HL-60 (cell line): ENCODE results near the gene CCDC182.

Experiments used
- DNase-seq, 2 experiments: peaks; one replicate each; pipeline ENCODE4 v3.0.0-alpha.2; 2010 to 2020; ENCODE audit warnings: low read depth in 1 of 2, low spot score in 1 of 2
- H3K27ac ChIP-seq: fragments of 250-450 bp; sonication (Bioruptor Pico); replicated peaks from 2 replicates; pipeline ENCODE4 v1.5.1; 2020; ENCODE audit warnings: mild to moderate bottlenecking, moderate library complexity
- H3K27me3 ChIP-seq: fragments of 250-450 bp; sonication (Bioruptor Pico); 2 replicates; pipeline ENCODE4 v1.5.1; 2021; ENCODE audit warnings: mild to moderate bottlenecking, moderate library complexity; ENCODE audit not compliant: insufficient read depth, poor library complexity, severe bottlenecking
- H3K4me3 ChIP-seq: replicated peaks from 2 replicates; pipeline ENCODE4 v1.5.1; 2011; ENCODE audit warnings: mild to moderate bottlenecking, control low read depth, low read length; ENCODE audit not compliant: insufficient read depth
- CTCF ChIP-seq: IDR thresholded peaks from one replicate; pipeline ENCODE4 v1.5.1; 2011; ENCODE audit warnings: low read length, control low read depth, inconsistent platforms; ENCODE audit not compliant: insufficient read depth
- GABPA ChIP-seq: IDR thresholded peaks from 2 replicates; pipeline ENCODE4 v1.6.1; 2012; ENCODE audit warnings: low read depth
- POLR2AphosphoS5 ChIP-seq: IDR thresholded peaks from 2 replicates; pipeline ENCODE4 v1.6.1; 2012; ENCODE audit warnings: low read depth
- SPI1 ChIP-seq: IDR thresholded peaks from 2 replicates; pipeline ENCODE4 v1.6.1; 2012; ENCODE audit warnings: low read depth, mild to moderate bottlenecking, borderline replicate concordance
- TF ChIP-seq, protein P1 (sequence below): IDR thresholded peaks from 2 replicates; pipeline ENCODE4 v1.6.1; 2012; ENCODE audit warnings: low read depth; ENCODE audit not compliant: insufficient replicate concordance

The CCDC182 gene

GRCh38 chr17:57715981-57716380, 29.1 kb downstream of the CCDC182 start:
- TF ChIP-seq SPI1 = no peak
- TF ChIP-seq, protein P1, sequence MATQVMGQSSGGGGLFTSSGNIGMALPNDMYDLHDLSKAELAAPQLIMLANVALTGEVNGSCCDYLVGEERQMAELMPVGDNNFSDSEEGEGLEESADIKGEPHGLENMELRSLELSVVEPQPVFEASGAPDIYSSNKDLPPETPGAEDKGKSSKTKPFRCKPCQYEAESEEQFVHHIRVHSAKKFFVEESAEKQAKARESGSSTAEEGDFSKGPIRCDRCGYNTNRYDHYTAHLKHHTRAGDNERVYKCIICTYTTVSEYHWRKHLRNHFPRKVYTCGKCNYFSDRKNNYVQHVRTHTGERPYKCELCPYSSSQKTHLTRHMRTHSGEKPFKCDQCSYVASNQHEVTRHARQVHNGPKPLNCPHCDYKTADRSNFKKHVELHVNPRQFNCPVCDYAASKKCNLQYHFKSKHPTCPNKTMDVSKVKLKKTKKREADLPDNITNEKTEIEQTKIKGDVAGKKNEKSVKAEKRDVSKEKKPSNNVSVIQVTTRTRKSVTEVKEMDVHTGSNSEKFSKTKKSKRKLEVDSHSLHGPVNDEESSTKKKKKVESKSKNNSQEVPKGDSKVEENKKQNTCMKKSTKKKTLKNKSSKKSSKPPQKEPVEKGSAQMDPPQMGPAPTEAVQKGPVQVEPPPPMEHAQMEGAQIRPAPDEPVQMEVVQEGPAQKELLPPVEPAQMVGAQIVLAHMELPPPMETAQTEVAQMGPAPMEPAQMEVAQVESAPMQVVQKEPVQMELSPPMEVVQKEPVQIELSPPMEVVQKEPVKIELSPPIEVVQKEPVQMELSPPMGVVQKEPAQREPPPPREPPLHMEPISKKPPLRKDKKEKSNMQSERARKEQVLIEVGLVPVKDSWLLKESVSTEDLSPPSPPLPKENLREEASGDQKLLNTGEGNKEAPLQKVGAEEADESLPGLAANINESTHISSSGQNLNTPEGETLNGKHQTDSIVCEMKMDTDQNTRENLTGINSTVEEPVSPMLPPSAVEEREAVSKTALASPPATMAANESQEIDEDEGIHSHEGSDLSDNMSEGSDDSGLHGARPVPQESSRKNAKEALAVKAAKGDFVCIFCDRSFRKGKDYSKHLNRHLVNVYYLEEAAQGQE = no peak
- no peak for TF ChIP-seq GABPA
- TF ChIP-seq CTCF = no peak
- TF ChIP-seq POLR2AphosphoS5 = no peak
- no peak overlapping the region for H3K4me3 ChIP-seq
- H3K27me3 ChIP-seq = peaks cover 5% of the 10 kb centered on the region
- no peak for DNase-seq
- no peak overlapping the region for H3K27ac ChIP-seq

DNA sequence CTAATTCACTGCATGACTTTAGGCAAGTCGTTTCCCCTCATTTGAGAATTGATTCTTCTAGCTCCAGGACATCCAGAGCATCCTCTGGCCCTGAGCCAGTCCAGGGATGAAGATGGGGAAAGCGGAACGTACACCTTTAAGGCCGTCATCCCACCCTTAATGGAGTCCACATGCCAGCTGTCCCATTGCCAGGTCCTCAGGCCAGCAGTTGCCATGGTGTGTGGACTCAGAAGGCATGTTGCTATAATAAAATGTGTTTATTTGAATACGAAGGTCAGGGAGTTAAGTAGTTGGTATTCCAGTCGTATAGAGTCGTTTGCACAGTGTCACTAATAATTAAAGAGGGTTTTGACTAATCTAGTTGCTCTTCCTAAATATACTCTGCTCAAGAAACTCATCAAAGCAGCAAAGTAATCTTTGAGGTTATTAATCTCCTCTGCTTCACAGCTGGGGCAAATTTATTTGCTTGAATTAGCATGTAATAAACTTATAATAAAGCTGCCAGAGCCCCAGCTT, 30.4 kb downstream of the CCDC182 start:
- TF ChIP-seq POLR2AphosphoS5 (no peak), CTCF (no peak), SPI1 (no peak), GABPA (no peak)
- TF ChIP-seq, protein P1 = no peak
- Histone ChIP-seq H3K4me3 (no peak overlapping the region), H3K27me3 (peaks cover 5% of the 10 kb centered on the region), H3K27ac (no peak overlapping the region)
- no peak for DNase-seq

DNA sequence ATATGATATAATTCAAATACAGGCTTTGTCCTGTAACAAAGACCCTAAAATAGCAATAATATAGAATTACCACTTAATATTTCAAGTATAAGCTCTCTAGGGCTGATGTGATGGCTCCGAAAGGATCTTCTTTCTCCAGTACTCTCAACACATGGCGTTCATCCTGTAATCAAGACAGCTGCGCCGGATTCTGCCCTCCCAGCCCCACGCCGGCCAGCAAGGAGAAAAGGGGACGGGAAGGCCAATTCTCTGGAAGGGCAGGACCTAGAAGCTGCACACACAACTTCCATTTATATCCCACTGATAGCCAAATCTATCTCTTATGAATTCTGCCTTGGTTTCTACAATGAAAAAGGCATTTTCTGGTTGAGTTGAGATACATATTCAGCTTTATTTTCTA, 32.0 kb downstream of the CCDC182 start:
- no peak overlapping the region for H3K27ac ChIP-seq
- H3K27me3 ChIP-seq = peaks cover 5% of the 10 kb centered on the region
- H3K4me3 ChIP-seq = no peak overlapping the region
- no peak for DNase-seq
- no peak for TF ChIP-seq POLR2AphosphoS5
- TF ChIP-seq GABPA = no peak
- no peak for TF ChIP-seq CTCF
- TF ChIP-seq, protein P1 = no peak
